Right lobe of liver (tissue), 4 donors: Measurements from ENCODE around the gene TESMIN.

Experiments
- POLR2A ChIP-seq: fragments of 450-650 bp; IDR thresholded peaks from one replicate; pipeline ENCODE4 v1.6.1; 2017; ENCODE audit warnings: antibody characterized with exemption, mild to moderate bottlenecking
- TF ChIP-seq, protein P1 (sequence below), 4 donors: fragments of 200-600 bp in 3 of 4; fragments of 450-650 bp in 1 of 4; IDR thresholded peaks; one replicate each; pipeline versions ENCODE4 v1.5.1 to v1.8.0; 2016 to 2022; ENCODE audit warnings: antibody characterized with exemption in 4 of 4, mild to moderate bottlenecking in 2 of 4
- donor health status: DM: no; HTN: no; CAD: no.
- donor health status: DM: no; HTN: no; CAD: no.
- donor health status: DM: no; HTN: yes; CAD: no.

DNA sequence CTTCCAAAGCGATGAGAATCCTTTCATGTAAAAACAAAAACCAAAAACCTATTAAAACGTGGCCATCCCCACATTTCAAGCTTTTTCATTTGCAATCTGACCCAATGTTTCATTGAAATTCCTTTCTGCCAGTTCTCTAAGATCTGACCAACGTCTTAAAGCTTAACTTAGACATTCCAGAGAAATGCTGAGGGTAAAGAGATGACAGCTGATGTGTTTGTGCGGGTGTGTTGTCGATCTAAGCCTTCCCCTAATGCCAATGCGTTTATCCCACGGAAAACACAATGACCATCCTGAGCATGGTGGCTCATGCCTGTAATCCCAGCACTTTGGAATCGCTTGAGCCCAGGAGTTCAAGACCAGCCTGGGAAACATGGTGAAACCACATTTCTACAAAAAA is 6.4 kb upstream of the TESMIN start:
- TF ChIP-seq, protein P1, sequence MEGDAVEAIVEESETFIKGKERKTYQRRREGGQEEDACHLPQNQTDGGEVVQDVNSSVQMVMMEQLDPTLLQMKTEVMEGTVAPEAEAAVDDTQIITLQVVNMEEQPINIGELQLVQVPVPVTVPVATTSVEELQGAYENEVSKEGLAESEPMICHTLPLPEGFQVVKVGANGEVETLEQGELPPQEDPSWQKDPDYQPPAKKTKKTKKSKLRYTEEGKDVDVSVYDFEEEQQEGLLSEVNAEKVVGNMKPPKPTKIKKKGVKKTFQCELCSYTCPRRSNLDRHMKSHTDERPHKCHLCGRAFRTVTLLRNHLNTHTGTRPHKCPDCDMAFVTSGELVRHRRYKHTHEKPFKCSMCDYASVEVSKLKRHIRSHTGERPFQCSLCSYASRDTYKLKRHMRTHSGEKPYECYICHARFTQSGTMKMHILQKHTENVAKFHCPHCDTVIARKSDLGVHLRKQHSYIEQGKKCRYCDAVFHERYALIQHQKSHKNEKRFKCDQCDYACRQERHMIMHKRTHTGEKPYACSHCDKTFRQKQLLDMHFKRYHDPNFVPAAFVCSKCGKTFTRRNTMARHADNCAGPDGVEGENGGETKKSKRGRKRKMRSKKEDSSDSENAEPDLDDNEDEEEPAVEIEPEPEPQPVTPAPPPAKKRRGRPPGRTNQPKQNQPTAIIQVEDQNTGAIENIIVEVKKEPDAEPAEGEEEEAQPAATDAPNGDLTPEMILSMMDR (IDR thresholded peaks at IDR 0.05) = no peak
- no peak for TF ChIP-seq POLR2A
